SK-N-SH (cell line): Measurements from ENCODE around the gene HMG20A. TPM values are rescaled to one million over a fixed set of nuclear protein-coding genes. Genes with fewer than 3 reads are reported as not detected.

Source experiments
- CTCF ChIA-PET: fragments of 300-600, 350-600 bp; formaldehyde crosslinking; extraction: SDS; loops from one replicate; lab custom pipeline; 2021; lab: Yijun Ruan, JAX
- POLR2A ChIA-PET: fragments of 350-600 bp; sonication (Branson Sonifier 250); formaldehyde crosslinking; extraction: SDS; loops from one replicate; lab custom pipeline; 2020; ENCODE audit warnings: antibody characterized with exemption, inconsistent platforms; lab: Yijun Ruan, JAX
- DNase-seq: peaks from one replicate; pipeline ENCODE4 v3.0.0; 2012
- H2AFZ ChIP-seq: fragments of 200-600 bp; sonication (generic); 2 replicates; pipeline ENCODE4 v1.8.1; 2016; ENCODE audit warnings: antibody characterized with exemption, mild to moderate bottlenecking, low read depth
- H3F3A ChIP-seq: fragments of 200-600 bp; sonication (generic); replicated peaks from 2 replicates; pipeline ENCODE3; 2016; ENCODE audit warnings: antibody characterized with exemption, mild to moderate bottlenecking; ENCODE audit not compliant: insufficient read depth
- H3K27ac ChIP-seq, 2 experiments: fragments of 200-500 bp in 1 of 2; fragments of 200-600 bp in 1 of 2; sonication (Bioruptor generic) in 1 of 2; sonication (generic), shearing (Covaris generic) in 1 of 2; 2 replicates each; pipeline versions ENCODE4 v1.5.1 to v1.6.1; 2014 to 2016; ENCODE audit warnings: low read depth in 2 of 2, inconsistent platforms in 1 of 2, low read length in 1 of 2, mild to moderate bottlenecking in 1 of 2, mixed read lengths in 1 of 2
- H3K27me3 ChIP-seq: fragments of 200-600 bp; sonication (generic), shearing (Covaris generic); 2 replicates; pipeline ENCODE4 v1.6.1; 2016; ENCODE audit warnings: mixed run types; ENCODE audit not compliant: insufficient read depth
- H3K36me3 ChIP-seq, 2 experiments: fragments of 200-500 bp in 1 of 2; fragments of 200-600 bp in 1 of 2; sonication (Bioruptor generic) in 1 of 2; sonication (generic) in 1 of 2; replicated peaks in 1 of 2; 2 replicates each; pipeline versions ENCODE3 to v1.5.1; 2014 to 2016; ENCODE audit warnings: low read length in 1 of 2, mild to moderate bottlenecking in 1 of 2; ENCODE audit not compliant: insufficient read depth in 2 of 2, control insufficient read depth in 1 of 2
- H3K4me1 ChIP-seq, 2 experiments: fragments of 200-500 bp in 1 of 2; fragments of 200-600 bp in 1 of 2; sonication (Bioruptor generic) in 1 of 2; sonication (generic), shearing (Covaris generic) in 1 of 2; 2 replicates each; pipeline versions ENCODE4 v1.5.1 to v1.6.1; 2014 to 2016; ENCODE audit warnings: low read depth in 1 of 2, low read length in 1 of 2, mixed run types in 1 of 2; ENCODE audit not compliant: insufficient read depth in 2 of 2, control insufficient read depth in 1 of 2
- H3K4me2 ChIP-seq: fragments of 200-600 bp; sonication (generic), shearing (Covaris generic); 2 replicates; pipeline ENCODE4 v1.6.1; 2017; ENCODE audit warnings: mixed run types
- H3K4me3 ChIP-seq, 2 experiments: fragments of 200-500 bp in 1 of 2; fragments of 200-600 bp in 1 of 2; sonication (Bioruptor generic) in 1 of 2; sonication (generic), shearing (Covaris generic) in 1 of 2; 2 replicates each; pipeline versions ENCODE4 v1.5.1 to v1.8.1; 2014 to 2016; ENCODE audit warnings: low read depth in 2 of 2, inconsistent platforms in 1 of 2, low read length in 1 of 2, mild to moderate bottlenecking in 1 of 2, mixed read lengths in 1 of 2, moderate library complexity in 1 of 2
- H3K79me2 ChIP-seq: fragments of 200-600 bp; sonication (generic); 2 replicates; pipeline ENCODE4 v1.8.1; 2017; ENCODE audit warnings: mild to moderate bottlenecking; ENCODE audit not compliant: insufficient read depth
- H3K9ac ChIP-seq: fragments of 200-600 bp; sonication (generic); 2 replicates; pipeline ENCODE4 v1.6.1; 2017; ENCODE audit warnings: mixed run types
- H3K9me2 ChIP-seq: fragments of 200-600 bp; sonication (generic); 2 replicates; pipeline ENCODE4 v1.6.1; 2017; ENCODE audit warnings: mixed run types
- H3K9me3 ChIP-seq: fragments of 200-600 bp; sonication (generic); 2 replicates; pipeline ENCODE4 v1.6.1; 2017; ENCODE audit warnings: mixed run types, mild to moderate bottlenecking, moderate library complexity
- H4K20me1 ChIP-seq: fragments of 200-600 bp; sonication (generic); 2 replicates; pipeline ENCODE4 v1.6.1; 2017; ENCODE audit warnings: mild to moderate bottlenecking, mixed run types; ENCODE audit not compliant: insufficient read depth
- CHD2 ChIP-seq: fragments of 150-350 bp; IDR thresholded peaks from 2 replicates; pipeline ENCODE4 v1.6.1; 2018; ENCODE audit warnings: low read length; ENCODE audit not compliant: partially characterized antibody
- CTCF ChIP-seq: fragments of 200-600 bp; sonication (generic); IDR thresholded peaks from 2 replicates; pipeline ENCODE4 v1.6.1; 2017; ENCODE audit warnings: antibody characterized with exemption, mild to moderate bottlenecking, moderate library complexity
- ELF1 ChIP-seq: IDR thresholded peaks from 2 replicates; pipeline ENCODE4 v1.4.0; 2012
- EP300 ChIP-seq, 2 experiments: IDR thresholded peaks; 2 replicates each; pipeline versions ENCODE4 v1.4.0 to v1.6.1; 2012; ENCODE audit warnings: borderline replicate concordance in 1 of 2, low read depth in 1 of 2, low read length in 1 of 2
- EZH2phosphoT487 ChIP-seq: fragments of 200-600 bp; sonication (generic); IDR thresholded peaks from 2 replicates; pipeline ENCODE4 v1.6.1; 2017; ENCODE audit warnings: low read depth, mixed run types, mild to moderate bottlenecking, antibody characterized with exemption, moderate library complexity, borderline replicate concordance
- FOSL2 ChIP-seq: IDR thresholded peaks from 2 replicates; pipeline ENCODE4 v1.4.0; 2012; ENCODE audit warnings: low read depth, mild to moderate bottlenecking, moderate library complexity, borderline replicate concordance
- FOXJ3 ChIP-seq: sonication (generic); formaldehyde crosslinking; IDR thresholded peaks from 2 replicates; pipeline ENCODE4 v1.5.1; 2020; ENCODE audit warnings: mild to moderate bottlenecking, missing genetic modification reagents
- GABPA ChIP-seq: IDR thresholded peaks from 2 replicates; pipeline ENCODE4 v1.4.0; 2012; ENCODE audit warnings: low read depth, mild to moderate bottlenecking
- GATA2 ChIP-seq: sonication (generic); formaldehyde crosslinking; IDR thresholded peaks from 2 replicates; pipeline ENCODE4 v1.5.0; 2020; ENCODE audit warnings: mild to moderate bottlenecking, missing genetic modification reagents
- JUND ChIP-seq: IDR thresholded peaks from 2 replicates; pipeline ENCODE4 v1.4.0; 2012
- MAX ChIP-seq: IDR thresholded peaks from 2 replicates; pipeline ENCODE4 v1.4.0; 2012; ENCODE audit warnings: low read depth
- MEF2A ChIP-seq: IDR thresholded peaks from 2 replicates; pipeline ENCODE4 v1.4.0; 2012; ENCODE audit warnings: low read depth, borderline replicate concordance
- MXI1 ChIP-seq: IDR thresholded peaks from 2 replicates; pipeline ENCODE4 v1.6.1; 2012; ENCODE audit warnings: mild to moderate bottlenecking, low read depth, low read length, improper control_type of control experiment
- NFIC ChIP-seq: IDR thresholded peaks from 2 replicates; pipeline ENCODE4 v1.4.0; 2012; ENCODE audit warnings: borderline replicate concordance
- NRF1 ChIP-seq: IDR thresholded peaks from 2 replicates; pipeline ENCODE4 v1.6.1; 2012; ENCODE audit warnings: low read depth, mild to moderate bottlenecking, low read length
- POLR2AphosphoS5 ChIP-seq: IDR thresholded peaks from 2 replicates; pipeline ENCODE4 v1.6.1; 2012; ENCODE audit warnings: low read depth, low read length
- RAD21 ChIP-seq: IDR thresholded peaks from 2 replicates; pipeline ENCODE4 v1.6.1; 2012; ENCODE audit warnings: mild to moderate bottlenecking, low read length
- RCOR1 ChIP-seq: fragments of 150-350 bp; IDR thresholded peaks from 2 replicates; pipeline ENCODE4 v1.6.1; 2017; ENCODE audit warnings: antibody characterized with exemption, low read length
- RFX5 ChIP-seq: IDR thresholded peaks from 2 replicates; pipeline ENCODE4 v1.6.1; 2012; ENCODE audit warnings: mild to moderate bottlenecking, improper control_type of control experiment, low read length
- RXRA ChIP-seq: IDR thresholded peaks from 2 replicates; pipeline ENCODE4 v1.4.0; 2012; ENCODE audit warnings: low read depth, mild to moderate bottlenecking, borderline replicate concordance
- SIN3A ChIP-seq: IDR thresholded peaks from 2 replicates; pipeline ENCODE4 v1.6.1; 2012; ENCODE audit warnings: low read depth, mild to moderate bottlenecking, low read length, moderate library complexity, borderline replicate concordance
- SMC3 ChIP-seq: IDR thresholded peaks from 2 replicates; pipeline ENCODE4 v1.6.1; 2012; ENCODE audit warnings: low read depth, low read length, improper control_type of control experiment
- TAF1 ChIP-seq: IDR thresholded peaks from 2 replicates; pipeline ENCODE4 v1.6.1; 2012; ENCODE audit warnings: low read depth, mild to moderate bottlenecking, low read length, moderate library complexity, borderline replicate concordance
- TCF12 ChIP-seq: IDR thresholded peaks from 2 replicates; pipeline ENCODE4 v1.4.0; 2012
- TEAD4 ChIP-seq: IDR thresholded peaks from 2 replicates; pipeline ENCODE4 v1.4.0; 2012; ENCODE audit warnings: mild to moderate bottlenecking, borderline replicate concordance; ENCODE audit not compliant: insufficient read depth
- YY1 ChIP-seq: IDR thresholded peaks from 2 replicates; pipeline ENCODE4 v1.4.0; 2012; ENCODE audit warnings: low read depth, mild to moderate bottlenecking
- ZBTB33 ChIP-seq: IDR thresholded peaks from 2 replicates; pipeline ENCODE4 v1.4.0; 2012; ENCODE audit warnings: low read depth, borderline replicate concordance
- WGBS: methylation state at CpG from one replicate; pipeline ENCODE4 v1.1.6; 2017; ENCODE audit warnings: low lambda C conversion rate; 5-methylcytosine and 5-hydroxymethylcytosine counted together
- polyA plus RNA-seq, 3 experiments: library from polyadenylated mRNA; depleted of rRNA; stranded (reverse); fragments of >200 nt; gene quantifications; 2 replicates each; pipeline ENCODE4 v1.2.3, GENCODE V29; 2012
- TF ChIP-seq, protein P1 (sequence below): fragments of 150-350 bp; IDR thresholded peaks from 2 replicates; pipeline ENCODE4 v1.6.1; 2016; ENCODE audit warnings: mild to moderate bottlenecking, low read depth, low read length

The HMG20A gene
- polyA plus RNA-seq, 1 of the 3 experiments (the other 2 are of a cell fraction) = 27.7 TPM

DNA sequence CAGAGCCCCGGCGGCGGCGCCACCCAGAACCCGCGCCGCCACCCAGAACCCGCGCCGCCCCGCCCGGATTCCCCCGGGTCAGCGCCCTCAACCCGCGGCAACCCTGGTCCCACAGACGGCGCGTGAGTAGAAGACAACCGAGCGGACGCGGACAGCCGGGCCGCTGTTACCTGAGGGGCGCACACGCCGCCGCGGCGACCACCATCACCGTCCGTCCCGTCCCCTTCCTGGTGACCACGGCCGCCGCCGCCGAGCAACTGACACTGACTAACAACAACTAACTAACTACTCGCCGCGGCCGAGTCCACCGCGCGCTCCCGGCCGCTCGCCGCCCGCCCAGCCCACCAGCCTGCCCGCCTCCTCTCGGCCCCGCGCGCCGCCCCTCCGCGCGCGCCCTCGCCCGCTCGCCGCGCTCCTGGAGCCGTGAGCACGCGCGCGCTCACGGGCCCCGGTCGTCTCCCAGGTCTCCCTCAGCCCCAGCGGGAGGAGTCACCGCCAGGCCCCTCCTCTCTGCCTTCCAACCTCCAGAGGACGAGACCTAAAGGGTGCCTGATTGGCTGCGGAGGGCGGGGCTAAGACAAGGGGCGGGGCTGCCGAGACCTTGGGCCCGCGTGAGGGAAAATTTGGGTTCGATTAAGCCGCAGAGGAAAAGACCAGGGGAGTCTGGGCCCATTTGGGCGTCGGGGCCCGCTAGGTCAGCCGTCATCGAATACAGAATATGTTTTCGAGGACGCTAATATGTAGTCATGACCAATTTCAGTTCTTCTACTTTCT, 665 bp upstream of the HMG20A start, which contains the start of gene PEAK1:
Gene PEAK1, minus strand, starts transcription at position 269 of the 774 bp plus-strand sequence. CDS start 238,178 bp downstream, outside the sequence.
- H3K9ac ChIP-seq = peak within 1 kb of the TSS; percentile 91
- H3K27ac ChIP-seq = peak within 1 kb of the TSS; percentile 94 to 99
- peaks cover 16% of the 10 kb centered on the region for H3F3A ChIP-seq
- no peaks in the 10 kb centered on the region for H3K27me3 ChIP-seq
- peak within 1 kb of the TSS; percentile 71 to 93 for H3K4me3 ChIP-seq
- ChIA-PET POLR2A (interaction anchor here (0.8 kb wide), 1 partner anchor 301 kb away, joined by 3 read pairs; no protein-coding TSS in a partner anchor), CTCF (interaction anchor here (0.8 to 2.6 kb wide), 6 partner anchors 77 to 313 kb away, joined by 3 to 14 read pairs (median 4); no protein-coding TSS in a partner anchor)
- peak within 1 kb of the TSS; percentile 92; the same call in 1 of the 2 replicates for H2AFZ ChIP-seq
- H3K4me2 ChIP-seq = peak within 1 kb of the TSS; percentile 90
- under 1% methylated on average over 42 of the region's 92 CpGs for WGBS
- H3K36me3 ChIP-seq = peaks cover 2 to 5% of the 10 kb centered on the region in 2 experiments
- peaks cover 41% of the 10 kb centered on the region for H4K20me1 ChIP-seq
- TF ChIP-seq NRF1 (peak; percentile 64), RCOR1 (no peak), TEAD4 (no peak), ZBTB33 (no peak), SIN3A (no peak), CTCF (no peak), YY1 (no peak), MEF2A (no peak), SMC3 (no peak), ELF1 (no peak), GABPA (no peak), TAF1 (peak; percentile 77; the same call in 1 of the 2 replicates), TCF12 (no peak), MAX (peak; percentile 12; the same call in 1 of the 2 replicates), EZH2phosphoT487 (no peak), RXRA (no peak), MXI1 (peak; percentile 19; the same call in 1 of the 2 replicates), GATA2 (CRISPR knock-in tag) (no peak), JUND (no peak), POLR2AphosphoS5 (peak; percentile 39; the same call in 1 of the 2 replicates), RFX5 (no peak; the same call in 1 of the 2 replicates), NFIC (no peak), FOXJ3 (no peak), CHD2 (no peak), EP300 (IDR thresholded peaks at IDR 0.05; ENCODE audit: borderline replicate concordance in 1 of 2, low read depth in 1 of 2, low read length in 1 of 2) (no peak), FOSL2 (no peak), RAD21 (no peak)
- TF ChIP-seq, protein P1, sequence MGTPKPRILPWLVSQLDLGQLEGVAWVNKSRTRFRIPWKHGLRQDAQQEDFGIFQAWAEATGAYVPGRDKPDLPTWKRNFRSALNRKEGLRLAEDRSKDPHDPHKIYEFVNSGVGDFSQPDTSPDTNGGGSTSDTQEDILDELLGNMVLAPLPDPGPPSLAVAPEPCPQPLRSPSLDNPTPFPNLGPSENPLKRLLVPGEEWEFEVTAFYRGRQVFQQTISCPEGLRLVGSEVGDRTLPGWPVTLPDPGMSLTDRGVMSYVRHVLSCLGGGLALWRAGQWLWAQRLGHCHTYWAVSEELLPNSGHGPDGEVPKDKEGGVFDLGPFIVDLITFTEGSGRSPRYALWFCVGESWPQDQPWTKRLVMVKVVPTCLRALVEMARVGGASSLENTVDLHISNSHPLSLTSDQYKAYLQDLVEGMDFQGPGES = no peak
- TF ChIP-seq, all 33 proteins: peak for 5
- Histone ChIP-seq H3K9me2 (no peaks in the 10 kb centered on the region), H3K4me1 (peaks cover 20 to 24% of the 10 kb centered on the region in 2 experiments), H3K79me2 (peaks cover 86% of the 10 kb centered on the region), H3K9me3 (no peaks in the 10 kb centered on the region)
- DNase-seq = peak; percentile 95
